Tibial artery (tissue), 4 donors: ENCODE results near the gene ZNF292.
"Not testable (repeated sequence)": the region's sequence is repeated elsewhere in the genome, so short reads cannot be mapped to it uniquely, and the experiment has no call there.

Source experiments
- DNase-seq, 2 donors: peaks; one replicate each; pipeline ENCODE4 v3.0.0-alpha.2; 2019
- H3K27ac ChIP-seq, 2 donors: fragments of 200-600 bp; sonication (generic) in 1 of 2; 1 replicate in 1 of 2; 2 replicates in 1 of 2; pipeline ENCODE4 v1.5.1; 2018 to 2019; ENCODE audit warnings: mild to moderate bottlenecking in 1 of 2
- H3K27me3 ChIP-seq, 2 donors: fragments of 200-600 bp; sonication (generic) in 1 of 2; one replicate each; pipeline versions ENCODE4 v1.5.1 to v1.6.0; 2016 to 2019
- H3K36me3 ChIP-seq, 3 donors: fragments of 200-600 bp; sonication (generic) in 2 of 3; one replicate each; pipeline ENCODE4 v1.5.1; 2016 to 2019; ENCODE audit warnings: mild to moderate bottlenecking in 2 of 3
- H3K4me1 ChIP-seq, 4 donors: fragments of 200-600 bp; sonication (generic) in 2 of 4; 1 replicate in 3 of 4; 2 replicates in 1 of 4; pipeline ENCODE4 v1.5.1; 2016 to 2019
- H3K4me3 ChIP-seq, 2 donors: fragments of 200-600 bp; sonication (generic) in 1 of 2; 1 replicate in 1 of 2; 2 replicates in 1 of 2; pipeline ENCODE4 v1.5.1; 2018 to 2019; ENCODE audit warnings: mild to moderate bottlenecking in 2 of 2
- H3K9me3 ChIP-seq, 3 donors: fragments of 200-600 bp; sonication (generic) in 1 of 3; one replicate each; pipeline ENCODE4 v1.5.1; 2016 to 2019
- intact Hi-C: fragments of 100-400 bp; cut with DNase I; formaldehyde crosslinking; loops from one replicate; pipeline ENCODE4 v1.15.0; 2023; ENCODE audit warnings: low total_unique reads
- TF ChIP-seq, protein P1 (sequence below), 2 experiments: fragments of 200-600 bp in 1 of 2; fragments of 450-650 bp in 1 of 2; IDR thresholded peaks; one replicate each; pipeline ENCODE4 v1.5.1; 2017 to 2019; ENCODE audit warnings: antibody characterized with exemption in 2 of 2, mild to moderate bottlenecking in 1 of 2, moderate library complexity in 1 of 2

The ZNF292 gene

DNA sequence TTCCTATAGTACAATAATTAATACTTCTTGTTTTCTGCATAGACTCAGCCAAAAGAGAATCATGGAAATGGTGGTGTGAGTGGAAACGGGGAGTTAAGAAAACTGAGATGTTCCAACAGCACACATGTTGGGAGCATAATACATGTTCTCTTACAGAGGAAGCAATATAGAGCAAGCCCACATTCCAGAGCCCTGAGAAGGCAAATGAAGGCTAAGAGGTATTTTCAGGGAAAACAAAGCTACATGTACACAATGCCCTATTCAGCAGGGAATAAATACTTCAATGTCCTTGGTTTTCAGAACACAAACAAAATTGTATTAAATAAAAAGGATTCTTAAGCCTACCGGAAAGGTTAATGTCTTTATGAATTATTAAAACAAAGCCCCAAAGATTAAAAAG, 131.9 kb downstream of the ZNF292 start:
- H3K36me3 ChIP-seq = no peaks in the 10 kb centered on the region

DNA sequence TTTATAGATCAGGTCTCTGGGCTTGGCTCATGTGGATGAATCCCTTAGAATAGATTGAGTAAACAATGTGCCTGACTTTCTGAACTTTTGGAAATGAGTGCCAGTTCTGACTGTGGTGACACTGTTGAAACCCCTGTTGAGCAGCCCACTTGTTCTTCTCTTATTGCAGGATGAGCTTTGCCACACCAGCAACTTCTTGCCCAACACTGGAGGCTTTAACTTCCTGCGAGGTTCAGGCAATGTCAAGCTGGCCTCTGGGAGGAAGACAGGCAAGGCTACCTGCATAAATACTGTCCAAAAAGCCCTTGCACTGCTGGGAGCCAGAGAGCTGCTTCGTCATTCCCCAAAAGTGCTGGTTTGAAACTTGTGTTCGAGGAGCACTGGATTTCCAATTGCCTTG, 134.2 kb downstream of the ZNF292 start:
- TF ChIP-seq, protein P1, sequence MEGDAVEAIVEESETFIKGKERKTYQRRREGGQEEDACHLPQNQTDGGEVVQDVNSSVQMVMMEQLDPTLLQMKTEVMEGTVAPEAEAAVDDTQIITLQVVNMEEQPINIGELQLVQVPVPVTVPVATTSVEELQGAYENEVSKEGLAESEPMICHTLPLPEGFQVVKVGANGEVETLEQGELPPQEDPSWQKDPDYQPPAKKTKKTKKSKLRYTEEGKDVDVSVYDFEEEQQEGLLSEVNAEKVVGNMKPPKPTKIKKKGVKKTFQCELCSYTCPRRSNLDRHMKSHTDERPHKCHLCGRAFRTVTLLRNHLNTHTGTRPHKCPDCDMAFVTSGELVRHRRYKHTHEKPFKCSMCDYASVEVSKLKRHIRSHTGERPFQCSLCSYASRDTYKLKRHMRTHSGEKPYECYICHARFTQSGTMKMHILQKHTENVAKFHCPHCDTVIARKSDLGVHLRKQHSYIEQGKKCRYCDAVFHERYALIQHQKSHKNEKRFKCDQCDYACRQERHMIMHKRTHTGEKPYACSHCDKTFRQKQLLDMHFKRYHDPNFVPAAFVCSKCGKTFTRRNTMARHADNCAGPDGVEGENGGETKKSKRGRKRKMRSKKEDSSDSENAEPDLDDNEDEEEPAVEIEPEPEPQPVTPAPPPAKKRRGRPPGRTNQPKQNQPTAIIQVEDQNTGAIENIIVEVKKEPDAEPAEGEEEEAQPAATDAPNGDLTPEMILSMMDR (IDR thresholded peaks at IDR 0.05) = no peak
- Histone ChIP-seq H3K4me1 (no peaks in the 10 kb centered on the region), H3K9me3 (no peaks in the 10 kb centered on the region), H3K36me3 (no peaks in the 10 kb centered on the region), H3K27me3 (no peaks in the 10 kb centered on the region), H3K4me3 (no peak overlapping the region), H3K27ac (no peak overlapping the region)
- intact Hi-C loops = no loop called here
- DNase-seq = no peak

More for the DNA sequence above, 131.9 kb downstream of the ZNF292 start:
- Histone ChIP-seq H3K27me3 (no peaks in the 10 kb centered on the region), H3K4me3 (no peak overlapping the region), H3K27ac (no peak overlapping the region), H3K4me1 (no peaks in the 10 kb centered on the region), H3K9me3 (no peaks in the 10 kb centered on the region)
- TF ChIP-seq, protein P1 (IDR thresholded peaks at IDR 0.05) = no peak
- intact Hi-C loops = no loop called here
- DNase-seq = no peak

DNA sequence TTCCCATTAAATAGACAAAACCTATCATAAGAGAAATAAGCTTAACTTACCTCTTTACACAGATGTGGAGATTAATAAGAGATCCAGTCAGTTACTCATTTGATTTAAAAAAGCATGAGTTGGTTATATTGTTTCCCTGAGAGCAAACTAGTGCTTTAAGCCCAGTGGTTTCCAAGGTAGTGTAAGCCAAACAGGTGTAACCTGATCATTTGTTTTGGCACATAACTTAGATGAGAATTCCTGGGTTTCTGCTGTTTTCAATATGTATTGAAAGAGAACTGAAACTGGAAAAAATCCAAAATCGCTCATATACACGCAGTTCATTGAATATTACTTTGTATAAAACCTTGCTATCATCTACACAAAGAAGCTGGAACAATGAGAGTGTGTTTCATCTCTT, 136.5 kb downstream of the ZNF292 start:
- TF ChIP-seq, protein P1 (IDR thresholded peaks at IDR 0.05) = no peak
- intact Hi-C loops = no loop called here
- no peaks in the 10 kb centered on the region for H3K4me1 ChIP-seq
- no peaks in the 10 kb centered on the region for H3K9me3 ChIP-seq
- no peak for DNase-seq
- H3K27ac ChIP-seq = no peak overlapping the region
- H3K36me3 ChIP-seq = no peaks in the 10 kb centered on the region
- no peaks in the 10 kb centered on the region for H3K27me3 ChIP-seq
- no peak overlapping the region for H3K4me3 ChIP-seq

DNA sequence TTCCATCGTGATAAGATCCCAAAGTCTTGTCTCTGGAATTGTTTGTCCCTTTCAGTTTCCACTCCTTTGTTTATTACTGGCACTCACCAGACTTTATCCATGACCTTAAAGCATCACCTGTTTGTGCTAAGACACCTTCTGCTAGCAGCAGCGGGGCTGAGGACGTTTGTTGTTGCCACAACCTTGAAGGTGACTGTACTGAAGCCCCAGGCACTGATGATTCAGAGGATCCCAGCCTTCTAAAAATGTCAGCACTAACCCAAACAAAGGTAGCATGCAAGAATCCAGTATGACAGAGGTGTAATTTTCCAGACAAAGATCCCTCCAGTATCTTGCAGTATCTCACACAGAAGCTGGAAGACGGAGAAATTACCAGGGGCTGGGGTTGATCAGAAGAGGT, 138.2 kb downstream of the ZNF292 start:
- TF ChIP-seq, protein P1 (IDR thresholded peaks at IDR 0.05) = no peak
- Histone ChIP-seq H3K4me1 (no peaks in the 10 kb centered on the region), H3K27ac (no peak overlapping the region), H3K36me3 (no peaks in the 10 kb centered on the region), H3K9me3 (no peaks in the 10 kb centered on the region), H3K4me3 (no peak overlapping the region), H3K27me3 (no peaks in the 10 kb centered on the region)
- DNase-seq = no peak
- intact Hi-C loops = no loop called here

DNA sequence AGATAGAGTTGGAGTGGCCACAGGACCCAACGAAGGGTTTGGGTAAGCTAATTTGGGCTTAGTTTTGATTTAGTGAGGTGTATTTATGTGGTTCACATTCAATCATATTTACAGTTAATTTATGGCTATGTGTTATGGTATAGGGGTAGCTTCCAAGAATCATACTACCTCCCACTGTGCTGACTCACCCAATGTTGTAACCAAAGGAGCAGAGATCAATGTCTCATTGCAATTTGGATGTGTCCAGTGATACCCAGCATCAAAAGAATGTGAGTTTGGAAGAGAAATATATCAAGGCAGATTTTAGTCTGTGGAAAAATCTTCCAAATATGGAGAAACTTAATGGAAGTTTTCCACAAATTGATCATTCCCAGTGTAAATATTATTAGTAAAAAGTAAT, 141.8 kb downstream of the ZNF292 start:
- intact Hi-C loops = no loop called here
- Histone ChIP-seq H3K4me3 (no peak overlapping the region), H3K27me3 (no peaks in the 10 kb centered on the region), H3K36me3 (no peaks in the 10 kb centered on the region), H3K4me1 (no peaks in the 10 kb centered on the region), H3K27ac (no peak overlapping the region), H3K9me3 (no peaks in the 10 kb centered on the region)
- TF ChIP-seq, protein P1 (IDR thresholded peaks at IDR 0.05) = no peak
- no peak for DNase-seq

DNA sequence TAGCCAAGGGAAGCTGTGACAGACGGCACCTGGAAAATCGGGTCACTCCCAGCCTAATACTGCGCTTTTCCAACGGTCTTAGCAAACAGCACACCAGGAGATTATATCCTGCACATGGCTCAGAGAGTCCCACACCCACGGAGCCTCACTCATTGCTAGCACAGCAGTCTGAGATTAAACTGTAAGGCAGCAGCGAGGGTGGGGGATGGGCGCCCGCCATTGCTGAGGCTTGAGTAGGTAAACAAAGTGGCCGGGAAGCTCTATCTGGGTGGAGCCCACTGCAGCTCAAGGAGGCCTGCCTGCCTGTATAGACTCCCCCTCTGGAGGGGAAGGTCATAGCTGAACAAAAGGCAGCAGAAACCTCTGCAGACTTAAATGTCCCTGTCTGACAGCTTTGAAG, 145.9 kb downstream of the ZNF292 start:
- intact Hi-C loops, H3K4me1 ChIP-seq, DNase-seq, H3K9me3 ChIP-seq, H3K27ac ChIP-seq, H3K36me3 ChIP-seq, H3K4me3 ChIP-seq, H3K27me3 ChIP-seq: not testable (repeated sequence)
